Trophoblast cell (in vitro differentiated cells and primary cell): ENCODE results near the gene PPM1H.

ENCODE experiments used
- DNase-seq, 2 donors: peaks; one replicate each; pipeline ENCODE4 v3.0.0-alpha.2; 2016
- H2AFZ ChIP-seq: 2 replicates; pipeline ENCODE4 v1.6.1; 2013; ENCODE audit warnings: low read length, moderate library complexity, mild to moderate bottlenecking; ENCODE audit not compliant: insufficient read depth, poor library complexity
- H2AK5ac ChIP-seq: 2 replicates; pipeline ENCODE4 v1.6.1; 2013; ENCODE audit warnings: mild to moderate bottlenecking, low read length
- H2BK120ac ChIP-seq: 2 replicates; pipeline ENCODE4 v1.6.1; 2013; ENCODE audit warnings: low read length, mild to moderate bottlenecking, moderate library complexity; ENCODE audit not compliant: insufficient read depth, poor library complexity
- H2BK12ac ChIP-seq: 2 replicates; pipeline ENCODE4 v1.6.1; 2013; ENCODE audit warnings: mild to moderate bottlenecking, low read length, moderate library complexity
- H2BK5ac ChIP-seq: 2 replicates; pipeline ENCODE4 v1.6.1; 2013; ENCODE audit warnings: low read length, low read depth, moderate library complexity, mild to moderate bottlenecking; ENCODE audit not compliant: poor library complexity
- H3K14ac ChIP-seq: 2 replicates; pipeline ENCODE4 v1.6.1; 2013; ENCODE audit warnings: mild to moderate bottlenecking, low read length
- H3K18ac ChIP-seq: 2 replicates; pipeline ENCODE4 v1.6.1; 2013; ENCODE audit warnings: mild to moderate bottlenecking, low read length
- H3K23ac ChIP-seq: 2 replicates; pipeline ENCODE4 v1.6.1; 2013; ENCODE audit warnings: low read length
- H3K27ac ChIP-seq: 2 replicates; pipeline ENCODE4 v1.5.1; 2013; ENCODE audit warnings: low read depth, mild to moderate bottlenecking, inconsistent platforms, low read length, moderate library complexity
- H3K27me3 ChIP-seq: 2 replicates; pipeline ENCODE4 v1.6.1; 2013; ENCODE audit warnings: inconsistent platforms, mild to moderate bottlenecking, low read length, moderate library complexity; ENCODE audit not compliant: insufficient read depth
- H3K36me3 ChIP-seq, 2 experiments: 1 replicate in 1 of 2; 2 replicates in 1 of 2; pipeline ENCODE4 v1.6.1; 2013; ENCODE audit warnings: low read length in 2 of 2, mild to moderate bottlenecking in 2 of 2, moderate library complexity in 1 of 2; ENCODE audit not compliant: insufficient read depth in 2 of 2, control insufficient read depth in 1 of 2
- H3K4ac ChIP-seq: 2 replicates; pipeline ENCODE4 v1.6.1; 2013; ENCODE audit warnings: low read depth, mild to moderate bottlenecking, low read length, moderate library complexity
- H3K4me1 ChIP-seq, 2 experiments: 1 replicate in 1 of 2; 2 replicates in 1 of 2; pipeline ENCODE4 v1.6.1; 2013; ENCODE audit warnings: low read length in 2 of 2, mild to moderate bottlenecking in 2 of 2, moderate library complexity in 1 of 2; ENCODE audit not compliant: insufficient read depth in 2 of 2, control insufficient read depth in 1 of 2
- H3K4me2 ChIP-seq: 2 replicates; pipeline ENCODE4 v1.6.1; 2013; ENCODE audit warnings: inconsistent platforms, mild to moderate bottlenecking, low read length, moderate library complexity
- H3K4me3 ChIP-seq: 2 replicates; pipeline ENCODE4 v1.5.1; 2013; ENCODE audit warnings: mild to moderate bottlenecking, low read depth, low read length, inconsistent platforms
- H3K79me1 ChIP-seq: one replicate; pipeline ENCODE4 v1.6.1; 2013; ENCODE audit warnings: low read length
- H3K79me2 ChIP-seq: 2 replicates; pipeline ENCODE4 v1.6.1; 2013; ENCODE audit warnings: low read length, mild to moderate bottlenecking; ENCODE audit not compliant: control insufficient read depth, insufficient read depth, poor library complexity
- H3K9ac ChIP-seq: 2 replicates; pipeline ENCODE4 v1.6.1; 2013; ENCODE audit warnings: mild to moderate bottlenecking, low read length
- H3K9me3 ChIP-seq: 2 replicates; pipeline ENCODE4 v1.6.1; 2013; ENCODE audit warnings: low read depth, mild to moderate bottlenecking, control low read depth, inconsistent platforms, low read length; ENCODE audit not compliant: insufficient read depth
- H4K12ac ChIP-seq: 2 replicates; pipeline ENCODE4 v1.6.1; 2013; ENCODE audit warnings: low read depth, mild to moderate bottlenecking, low read length, moderate library complexity
- H4K8ac ChIP-seq: 2 replicates; pipeline ENCODE4 v1.6.1; 2013; ENCODE audit warnings: low read depth, mild to moderate bottlenecking, low read length, moderate library complexity
- H4K91ac ChIP-seq: one replicate; pipeline ENCODE4 v1.6.1; 2013; ENCODE audit warnings: low read depth, mild to moderate bottlenecking, low read length, moderate library complexity
- WGBS: extraction: QIAGEN DNeasy Blood & Tissue Kit; methylation state at CpG from one replicate; pipeline ENCODE4 v1.1.7; 2013; ENCODE audit warnings: missing lambda C conversion rate; ENCODE audit not compliant: insufficient read length, insufficient coverage; ENCODE audit errors: extremely low coverage; 5-methylcytosine and 5-hydroxymethylcytosine counted together

PPM1H gene

GRCh38 chr12:62832027-62832426, 102.9 kb downstream of the PPM1H start:
- no peak overlapping the region for H3K27ac ChIP-seq
- no peak overlapping the region for H4K12ac ChIP-seq
- no CpG with 5 or more reads among the region's 7 CpGs for WGBS
- no peak overlapping the region for H4K8ac ChIP-seq
- H3K36me3 ChIP-seq: no peaks in the 10 kb centered on the region
- H3K4me1 ChIP-seq: peaks cover 4 to 11% of the 10 kb centered on the region in 2 experiments
- no peak overlapping the region for H2BK5ac ChIP-seq
- no peak overlapping the region for H3K4ac ChIP-seq
- H2AFZ ChIP-seq: no peak overlapping the region
- no peak overlapping the region for H2AK5ac ChIP-seq
- no peaks in the 10 kb centered on the region for H3K27me3 ChIP-seq
- H3K79me2 ChIP-seq: no peaks in the 10 kb centered on the region
- no peak overlapping the region for H3K4me2 ChIP-seq
- no peak overlapping the region for H3K9ac ChIP-seq
- no peak overlapping the region for H3K18ac ChIP-seq
- H4K91ac ChIP-seq: no peak overlapping the region
- H3K23ac ChIP-seq: no peak overlapping the region
- H3K79me1 ChIP-seq: no peaks in the 10 kb centered on the region
- no peak for DNase-seq
- no peak overlapping the region for H3K4me3 ChIP-seq
- no peak overlapping the region for H3K14ac ChIP-seq
- no peak overlapping the region for H2BK12ac ChIP-seq
- H2BK120ac ChIP-seq: no peak overlapping the region
- H3K9me3 ChIP-seq: no peaks in the 10 kb centered on the region

DNA sequence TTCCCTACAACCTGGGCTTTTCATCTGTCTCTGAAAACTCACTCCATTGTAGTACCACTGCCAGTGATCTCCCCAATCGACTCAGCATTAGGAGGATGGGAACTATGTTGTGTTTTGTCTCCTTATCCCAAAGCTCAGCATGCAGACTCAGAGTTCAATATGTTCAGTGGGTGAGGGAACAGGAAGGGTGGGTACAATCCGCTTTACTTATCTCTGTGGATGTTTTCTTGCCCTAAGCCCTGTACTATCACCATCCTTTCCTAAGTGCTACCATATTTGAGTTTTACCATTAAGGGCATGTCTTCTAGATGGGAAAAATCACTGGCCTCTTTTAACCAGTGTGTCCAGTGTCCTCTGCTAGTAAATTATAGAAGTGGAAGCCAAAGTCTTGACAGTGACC, 107.1 kb downstream of the PPM1H start:
- WGBS: no CpG with 5 or more reads among the region's 2 CpGs
- Histone ChIP-seq H3K79me2 (no peaks in the 10 kb centered on the region), H3K27me3 (no peaks in the 10 kb centered on the region), H3K4me3 (no peak overlapping the region), H3K79me1 (no peaks in the 10 kb centered on the region), H3K14ac (no peak overlapping the region), H2BK12ac (no peak overlapping the region), H2AK5ac (no peak overlapping the region), H3K4ac (no peak overlapping the region), H3K27ac (no peak overlapping the region), H3K18ac (no peak overlapping the region), H3K4me1 (peaks cover 0 to 2% of the 10 kb centered on the region in 2 experiments), H3K36me3 (no peaks in the 10 kb centered on the region), H2BK120ac (no peak overlapping the region), H3K9me3 (no peaks in the 10 kb centered on the region), H3K4me2 (no peak overlapping the region), H4K91ac (no peak overlapping the region), H2AFZ (no peak overlapping the region), H3K23ac (no peak overlapping the region), H4K8ac (no peak overlapping the region), H4K12ac (no peak overlapping the region), H3K9ac (no peak overlapping the region), H2BK5ac (no peak overlapping the region)
- no peak for DNase-seq

- Histone ChIP-seq H3K9ac (no peak overlapping the region), H2BK12ac (no peak overlapping the region), H3K36me3 (no peaks in the 10 kb centered on the region), H3K23ac (no peak overlapping the region), H3K79me1 (no peaks in the 10 kb centered on the region), H3K27ac (no peak overlapping the region), H4K8ac (no peak overlapping the region), H3K4me3 (no peak overlapping the region), H2AK5ac (no peak overlapping the region), H3K27me3 (no peaks in the 10 kb centered on the region), H4K12ac (no peak overlapping the region), H2BK5ac (no peak overlapping the region), H3K4ac (no peak overlapping the region), H3K4me2 (no peak overlapping the region), H3K18ac (no peak overlapping the region), H3K9me3 (no peaks in the 10 kb centered on the region), H2BK120ac (no peak overlapping the region), H2AFZ (no peak overlapping the region), H3K14ac (no peak overlapping the region), H3K4me1 (peaks cover 0 to 2% of the 10 kb centered on the region in 2 experiments), H3K79me2 (no peaks in the 10 kb centered on the region), H4K91ac (no peak overlapping the region)
- WGBS: no CpG with 5 or more reads among the region's 2 CpGs
- no peak for DNase-seq
Measured at GRCh38 chr12:62827042-62827441, 107.9 kb downstream of the PPM1H start.

GRCh38 chr12:62817556-62818271, 117.2 kb downstream of the PPM1H start:
- DNase-seq: no peak
- Histone ChIP-seq H3K79me1 (no peaks in the 10 kb centered on the region), H3K9ac (no peak overlapping the region), H3K4me3 (no peak overlapping the region), H3K14ac (no peak overlapping the region), H3K27ac (no peak overlapping the region), H3K4ac (no peak overlapping the region), H3K4me1 (no peaks in the 10 kb centered on the region), H3K36me3 (no peaks in the 10 kb centered on the region), H4K91ac (no peak overlapping the region), H3K9me3 (no peaks in the 10 kb centered on the region), H3K4me2 (no peak overlapping the region), H2AK5ac (no peak overlapping the region), H3K18ac (no peak overlapping the region), H3K79me2 (no peaks in the 10 kb centered on the region), H2BK5ac (no peak overlapping the region), H2BK120ac (no peak overlapping the region), H3K23ac (no peak overlapping the region), H3K27me3 (no peaks in the 10 kb centered on the region), H4K12ac (no peak overlapping the region), H2AFZ (no peak overlapping the region), H4K8ac (no peak overlapping the region), H2BK12ac (no peak overlapping the region)
- no CpG with 5 or more reads among the region's 9 CpGs for WGBS
